MM.1S (cell line): ENCODE data around the gene SPEF1.

Experiments
- CTCF ChIP-seq: fragments of 300-600 bp; sonication (generic); IDR thresholded peaks from 2 replicates; pipeline ENCODE4 v1.5.1; 2016; ENCODE audit warnings: antibody characterized with exemption, low read length, mixed read lengths
- EZH2 ChIP-seq: fragments of 300-600 bp; sonication (generic); optimal IDR thresholded peaks from 2 replicates; pipeline ENCODE3; 2017; ENCODE audit warnings: low read depth, mild to moderate bottlenecking, antibody characterized with exemption, low read length, mixed read lengths
- EZH2phosphoT487 ChIP-seq: fragments of 300-600 bp; sonication (generic); IDR thresholded peaks from 2 replicates; pipeline ENCODE4 v1.6.1; 2018; ENCODE audit warnings: antibody characterized with exemption, low read length

- TF ChIP-seq CTCF (peak; percentile 63), EZH2 (no peak), EZH2phosphoT487 (no peak)
Observed at GRCh38 chr20:3818155-3819151, 37.2 kb upstream of the SPEF1 start.
